ENCODE results near the gene ATAD2B.
A peak's percentile ranks its signal among the peaks of the same experiment; 100 is the strongest.

The ATAD2B gene

DNA sequence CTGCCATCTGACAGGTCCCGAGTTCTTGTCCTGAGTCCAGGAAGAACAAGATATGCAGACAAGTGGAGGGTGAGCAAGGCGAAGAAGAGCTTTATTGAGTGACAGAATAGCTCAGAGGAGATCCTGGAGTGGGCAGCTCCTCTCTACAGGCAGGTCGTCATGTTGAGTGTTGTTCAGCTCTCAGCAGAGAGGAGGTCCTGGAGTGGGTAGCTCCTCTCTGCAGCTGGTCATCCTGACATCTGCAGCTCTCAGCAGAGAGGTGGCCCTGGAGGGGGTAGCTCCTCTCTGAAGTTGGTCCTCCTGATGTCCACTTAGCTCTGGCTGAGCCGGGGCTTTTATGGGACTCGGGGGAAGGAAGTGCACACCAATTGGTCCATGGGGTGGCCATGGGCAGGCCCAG lies 90.4 kb downstream of the ATAD2B start:
- DNase-seq, result no peak

DNA sequence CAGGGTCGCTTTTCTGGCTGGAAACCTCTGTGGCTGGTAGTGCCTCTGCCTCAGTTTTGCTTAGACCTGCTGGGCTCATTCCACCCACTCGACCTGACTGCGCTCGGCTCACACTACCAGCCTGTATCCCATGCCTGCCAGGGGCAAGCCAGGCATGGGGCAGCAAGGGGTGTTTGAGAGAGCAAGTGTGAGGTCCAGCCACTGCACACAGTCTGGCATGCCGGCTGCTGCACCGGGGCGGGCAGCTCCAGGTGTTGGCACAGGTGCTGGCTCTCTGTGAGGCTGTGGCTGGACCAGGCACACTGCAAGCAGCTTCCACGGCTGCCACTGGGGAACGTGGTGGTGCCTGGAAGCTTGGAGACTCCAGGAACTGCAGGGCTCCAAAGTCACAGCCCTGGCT lies 90.9 kb downstream of the ATAD2B start:
- no peak for DNase-seq

- no peak for DNase-seq
Measured at GRCh38 chr2:23835423-23835822, 91.5 kb downstream of the ATAD2B start.

- DNase-seq, result no peak
Measured at GRCh38 chr2:23828986-23829385, 97.9 kb downstream of the ATAD2B start.

DNA sequence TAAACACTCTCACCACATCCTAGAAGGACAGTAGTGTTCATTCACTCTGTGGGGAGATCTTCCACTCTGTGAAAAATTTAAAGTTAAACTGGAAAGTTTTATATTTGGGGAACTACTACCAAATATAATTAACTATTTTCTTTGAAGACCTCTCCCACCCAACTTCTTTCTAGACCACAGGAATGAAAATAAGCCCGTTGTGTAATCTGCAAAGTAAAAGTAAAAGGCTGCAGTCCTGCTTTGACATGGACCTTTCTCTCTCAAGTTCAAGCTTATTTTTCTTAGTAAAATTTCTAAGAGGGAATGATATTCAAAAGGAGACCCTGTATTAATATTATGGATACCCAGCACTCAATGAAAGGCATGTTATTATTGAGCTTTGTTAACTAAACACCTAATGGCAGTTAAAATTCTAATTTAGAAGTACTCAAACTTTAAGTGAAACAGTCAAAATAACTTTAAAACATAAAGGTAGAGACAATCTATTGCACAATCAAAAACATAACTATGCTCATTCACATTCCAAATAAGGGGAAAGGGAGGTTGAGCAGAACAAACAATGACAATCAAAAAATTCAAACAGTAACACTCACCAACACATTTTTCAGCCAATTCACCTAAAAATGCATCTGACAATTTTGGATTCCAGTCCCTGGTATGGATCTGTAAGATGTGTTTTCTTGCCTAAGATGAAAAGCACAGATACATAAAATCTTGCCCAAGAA lies 98.5 kb downstream of the ATAD2B start:
- no peak for DNase-seq

DNA sequence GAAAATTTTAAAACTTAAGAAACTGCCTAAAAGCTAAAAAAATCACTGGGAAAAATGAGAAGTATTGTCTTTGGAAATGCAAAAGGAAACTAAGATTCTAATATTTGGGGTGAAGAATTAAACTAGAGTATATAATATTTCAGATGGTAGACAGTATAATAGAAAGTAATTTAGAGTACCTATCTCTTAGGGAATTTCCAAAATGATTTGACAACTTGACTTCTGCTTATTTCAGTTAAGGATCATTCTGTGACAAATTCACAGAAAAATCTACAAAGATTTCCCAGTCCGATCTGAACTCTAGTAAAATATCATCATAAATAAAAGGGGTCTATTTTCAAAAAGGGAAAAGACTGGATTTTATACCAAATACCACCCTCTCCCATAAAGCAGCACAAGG lies 99.6 kb downstream of the ATAD2B start:
- no peak for DNase-seq

GRCh38 chr2:23826771-23827170 lies 100.2 kb downstream of the ATAD2B start:
- no peak for DNase-seq

GRCh38 chr2:23826040-23826439 lies 100.9 kb downstream of the ATAD2B start:
- no peak for DNase-seq

DNA sequence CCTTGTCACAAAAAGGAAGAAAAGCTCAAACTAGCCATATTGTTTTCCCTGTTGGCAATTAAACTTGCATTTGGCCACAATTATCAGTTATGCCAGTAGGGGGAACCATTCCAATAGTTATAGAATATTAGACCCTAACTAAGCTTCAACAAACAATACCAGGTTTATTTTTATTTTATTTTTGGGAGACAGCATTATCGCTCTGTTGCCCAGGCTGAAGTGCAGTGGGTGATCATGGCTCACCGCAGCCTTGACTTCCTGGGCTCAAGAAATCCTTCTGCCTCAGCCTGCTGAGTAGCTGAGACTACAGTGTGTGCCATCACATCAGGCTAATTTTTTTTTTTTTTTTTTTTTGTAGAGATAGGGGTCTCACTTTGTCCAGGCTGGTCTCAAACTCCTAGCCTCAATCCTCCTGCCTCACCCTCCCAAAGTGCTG lies 102.1 kb downstream of the ATAD2B start:
- DNase-seq, result peak; percentile 29

GRCh38 chr2:23823863-23824262 lies 103.1 kb downstream of the ATAD2B start:
- DNase-seq, result no peak

GRCh38 chr2:23814963-23815362 lies 112.0 kb downstream of the ATAD2B start:
- no peak for DNase-seq

GRCh38 chr2:23813438-23813837 lies 113.5 kb downstream of the ATAD2B start:
- no peak for DNase-seq

DNA sequence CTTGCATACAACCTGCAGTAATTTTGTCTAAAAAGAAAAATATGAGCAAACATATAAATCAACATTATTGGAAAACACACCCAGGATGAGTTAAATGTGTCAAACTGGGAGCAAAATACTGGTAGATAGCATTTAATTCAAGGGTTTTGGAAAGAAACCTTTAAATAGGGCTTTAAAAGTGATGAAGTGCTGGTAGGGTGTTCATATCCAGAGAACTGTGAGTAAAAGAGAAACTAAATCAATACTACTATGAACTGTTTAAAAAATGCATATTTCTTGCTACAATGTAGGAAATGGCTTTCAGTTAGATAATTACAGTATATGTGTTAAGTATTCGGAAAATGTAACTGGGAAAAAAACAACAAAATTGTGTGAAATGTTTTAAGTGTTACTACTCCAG lies 117.8 kb downstream of the ATAD2B start:
- no peak for DNase-seq

DNA sequence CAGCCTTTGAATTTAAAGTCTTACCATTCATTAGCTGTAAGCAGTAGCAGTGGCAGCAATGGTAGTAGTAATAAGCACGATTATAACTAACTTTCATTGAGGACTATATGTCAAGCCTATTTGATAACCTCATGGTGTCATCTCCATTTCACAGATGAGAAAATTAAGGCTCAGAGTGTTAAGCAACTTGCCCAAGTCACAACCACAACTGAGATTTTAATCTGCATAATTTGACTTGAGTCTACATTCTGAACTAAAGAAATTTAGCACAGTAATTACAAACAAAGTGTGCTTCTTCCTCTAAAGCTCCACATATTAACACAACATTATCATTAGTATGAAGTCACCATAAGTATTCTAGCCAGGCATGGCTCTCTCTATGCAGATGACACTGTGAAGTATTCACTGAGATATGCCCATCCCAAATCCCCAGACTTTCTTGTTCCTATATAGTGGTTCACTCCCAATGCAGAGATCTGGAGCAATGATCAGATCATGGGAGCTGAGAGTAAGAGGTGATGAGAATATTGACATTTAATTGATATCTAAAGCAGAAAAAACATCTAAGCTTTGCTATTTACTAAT lies 120.2 kb downstream of the ATAD2B start:
- no peak for DNase-seq

GRCh38 chr2:23806201-23806600 lies 120.7 kb downstream of the ATAD2B start:
- DNase-seq, result no peak

- no peak for DNase-seq
Measured at GRCh38 chr2:23803965-23804542, 122.9 kb downstream of the ATAD2B start.

DNA sequence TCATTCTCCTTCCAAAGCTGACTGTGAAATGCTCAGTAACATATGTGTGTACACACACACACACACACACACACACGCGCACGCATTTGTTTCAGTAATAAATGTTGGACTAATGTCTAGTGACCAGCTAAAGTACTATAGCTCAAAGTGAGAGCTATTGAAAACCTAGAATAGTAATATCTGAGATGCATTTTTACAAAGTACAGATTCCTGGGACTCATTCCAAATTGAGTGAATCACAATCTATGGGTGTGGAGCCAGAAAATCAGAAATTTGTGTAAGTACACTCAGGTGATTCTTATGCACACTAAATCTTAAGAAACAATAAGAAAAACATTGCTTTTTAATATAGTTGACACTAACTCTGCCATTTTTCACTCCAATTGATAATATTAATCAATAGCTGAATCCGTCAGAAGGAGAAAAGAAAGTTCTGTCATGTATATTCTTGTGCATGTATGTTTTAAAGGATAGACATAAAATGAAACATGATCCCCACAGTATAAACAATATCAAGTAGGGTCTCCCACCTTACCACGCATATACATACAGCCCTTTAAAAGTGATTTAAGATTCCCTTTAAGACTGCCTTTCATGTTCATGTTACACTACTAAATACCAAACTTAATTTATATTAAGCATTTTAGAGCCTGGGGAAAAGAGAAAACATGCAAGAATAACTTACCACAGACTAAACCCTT lies 123.5 kb downstream of the ATAD2B start:
- no peak for DNase-seq

DNA sequence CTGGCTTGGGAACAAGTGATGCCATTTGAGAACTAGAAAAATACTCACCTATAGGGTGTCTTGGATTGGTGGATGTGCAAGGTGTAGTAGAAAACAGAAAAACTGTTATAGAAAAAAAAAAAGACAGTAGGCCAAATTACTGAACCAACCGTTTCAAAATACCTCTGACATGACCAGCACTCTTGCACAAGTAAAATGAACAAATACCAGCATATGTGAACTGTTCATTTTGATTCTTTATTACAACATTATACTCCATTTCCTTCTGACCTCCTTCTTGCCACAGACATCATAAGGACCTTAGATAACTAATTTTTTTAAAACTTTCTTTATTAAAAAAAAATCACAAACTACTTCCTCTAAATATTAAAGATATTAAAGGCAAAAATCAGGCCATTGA lies 125.5 kb downstream of the ATAD2B start:
- DNase-seq, result no peak

GRCh38 chr2:23794234-23794633 lies 132.7 kb downstream of the ATAD2B start:
- no peak for DNase-seq

DNA sequence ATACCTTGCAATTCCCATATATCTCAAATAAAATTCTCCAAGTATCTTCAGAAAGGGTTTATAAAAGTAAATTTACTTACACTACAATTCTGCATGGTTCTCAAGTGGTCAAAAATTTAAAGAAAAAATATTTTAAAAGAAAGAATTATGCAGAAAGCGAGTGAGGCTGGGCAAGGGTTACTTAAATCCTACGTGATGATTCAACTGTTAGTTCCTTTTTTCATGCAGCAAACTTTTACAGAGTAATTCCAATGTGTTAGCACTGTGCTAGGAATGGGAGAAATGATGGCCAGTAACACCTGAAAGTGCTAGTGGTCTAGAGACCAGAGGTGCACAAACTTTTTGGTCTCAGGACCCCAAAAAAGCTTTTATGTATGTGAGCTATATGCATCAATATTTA lies 133.4 kb downstream of the ATAD2B start:
- DNase-seq, result no peak

DNA sequence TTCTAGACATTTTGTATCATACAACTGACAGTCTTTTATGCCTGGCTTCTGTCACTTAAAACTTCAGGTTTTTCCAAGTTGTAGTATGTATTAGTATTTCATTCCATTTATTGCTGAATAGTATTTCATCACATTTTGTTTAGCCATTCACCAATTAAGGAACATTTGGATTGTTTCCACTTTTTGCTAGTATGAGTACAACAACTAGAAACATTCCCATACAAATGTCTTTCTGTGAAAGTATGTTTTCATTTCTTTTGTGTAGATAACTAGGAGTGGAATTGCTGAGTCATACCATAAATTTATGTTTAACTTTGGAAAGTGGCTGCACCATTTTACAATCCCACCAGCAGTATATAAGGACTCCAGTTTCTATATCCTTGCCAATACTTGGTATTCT lies 135.9 kb downstream of the ATAD2B start:
- DNase-seq, result no peak

DNA sequence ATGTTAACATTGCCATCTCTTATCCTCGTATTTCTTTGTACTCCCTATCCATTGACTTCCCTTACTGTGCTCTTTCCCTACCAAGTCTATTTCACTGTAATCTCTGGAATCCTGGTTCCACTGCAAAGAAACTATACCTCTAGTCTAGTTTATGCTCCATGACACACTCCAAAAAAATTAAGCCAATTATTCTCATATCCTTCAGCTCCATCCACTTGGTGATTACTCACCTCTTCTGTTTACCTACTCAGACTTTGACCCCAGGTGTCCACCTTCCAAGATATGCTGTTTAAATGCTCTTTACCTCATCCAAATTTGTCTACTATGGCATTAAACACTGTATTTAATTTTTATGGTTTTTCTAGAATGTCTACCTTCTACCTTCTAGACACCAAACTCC lies 137.9 kb downstream of the ATAD2B start:
- DNase-seq, result no peak

DNA sequence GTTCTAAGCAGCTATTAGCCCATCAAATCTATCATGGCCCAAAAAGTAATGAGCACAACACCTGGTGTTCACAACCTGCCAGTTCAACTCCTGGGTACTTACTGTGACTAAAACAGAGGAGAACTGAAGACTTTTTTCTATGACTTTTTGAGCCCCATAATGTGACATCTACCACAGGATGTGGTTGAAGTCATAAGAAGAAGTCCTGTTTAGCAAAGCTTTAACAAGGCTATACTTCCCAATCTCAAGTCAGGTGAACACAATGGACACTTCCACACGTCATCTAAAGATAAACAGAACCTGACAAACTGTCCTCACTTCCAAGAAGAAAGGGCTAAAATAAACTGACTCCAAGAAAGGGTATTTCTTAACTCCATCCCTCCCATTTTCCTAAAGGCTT lies 138.8 kb downstream of the ATAD2B start:
- DNase-seq, result no peak

DNA sequence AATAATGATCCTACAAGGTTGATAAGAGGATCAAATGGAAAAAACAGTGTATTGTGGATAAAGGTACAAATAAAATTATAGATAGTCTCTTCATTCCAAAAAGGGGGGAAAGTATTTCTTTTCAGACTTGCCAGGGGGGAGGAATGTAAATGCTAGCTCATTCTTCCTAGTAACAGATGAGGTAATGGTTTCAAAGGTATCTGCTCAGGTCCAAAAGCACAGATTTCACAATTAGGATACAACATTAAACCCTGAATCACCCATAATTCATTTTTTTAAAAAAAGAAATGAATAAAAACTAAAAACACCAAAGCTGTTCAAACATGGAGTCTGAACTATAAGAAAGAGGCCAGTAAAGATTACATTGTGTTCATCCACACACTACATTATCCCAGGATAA lies 142.0 kb downstream of the ATAD2B start:
- no peak for DNase-seq
